OCI-M1 (cell line): ENCODE measurements around the gene FASN.

Experiments used
- DNase-seq: peaks from one replicate; lab custom pipeline; 2025; lab: John Stamatoyannopoulos, UW

Gene FASN

GRCh38 chr17:82055965-82056728, 41.9 kb downstream of the FASN start:
- no peak for DNase-seq

DNA sequence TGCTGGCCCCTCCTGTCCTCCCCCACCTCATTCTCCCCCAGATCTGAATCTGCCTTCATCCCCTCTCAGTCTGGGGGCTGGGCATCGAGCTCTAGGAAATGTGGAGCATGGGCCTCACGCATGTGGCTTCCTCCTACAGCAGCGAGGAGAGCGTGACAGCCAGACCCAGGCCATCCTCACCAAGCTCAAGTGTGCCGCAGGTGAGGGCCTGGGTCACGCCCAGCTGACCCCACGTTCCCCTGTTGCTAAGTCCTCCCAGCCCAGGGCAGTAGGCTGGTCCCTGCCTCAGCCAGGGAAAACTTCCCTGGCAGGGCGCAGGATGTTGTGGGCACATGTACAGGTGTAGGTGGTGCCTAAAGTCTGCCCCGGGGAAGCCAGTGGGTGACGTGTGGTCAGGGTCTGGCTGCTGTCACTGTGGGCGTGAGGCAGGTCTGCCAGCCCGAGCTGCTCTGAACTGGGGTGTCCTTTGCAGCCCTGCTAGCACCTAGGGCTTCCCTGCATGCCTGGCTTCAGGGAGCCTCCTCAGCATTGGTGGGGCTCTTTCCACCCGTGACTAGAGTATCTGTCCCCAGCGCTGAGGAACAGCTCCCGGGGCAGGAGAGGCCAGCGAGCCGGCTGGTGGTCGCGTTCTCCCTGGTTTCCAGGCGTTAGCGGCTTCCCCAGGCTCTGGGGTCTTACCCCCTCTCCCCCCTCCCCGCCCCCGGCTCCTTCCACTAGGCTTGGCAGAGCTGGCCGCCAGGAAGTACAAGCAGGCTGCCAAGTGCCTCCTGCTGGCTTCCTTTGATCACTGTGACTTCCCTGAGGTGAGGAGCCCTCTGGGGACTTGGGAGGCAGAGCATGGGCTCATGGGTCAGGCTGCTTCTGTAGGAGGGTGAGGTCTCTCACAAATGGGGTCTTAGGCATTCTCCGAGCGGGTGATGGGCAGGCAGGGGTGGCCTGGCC, 42.7 kb downstream of the FASN start:
- DNase-seq: no peak

DNA sequence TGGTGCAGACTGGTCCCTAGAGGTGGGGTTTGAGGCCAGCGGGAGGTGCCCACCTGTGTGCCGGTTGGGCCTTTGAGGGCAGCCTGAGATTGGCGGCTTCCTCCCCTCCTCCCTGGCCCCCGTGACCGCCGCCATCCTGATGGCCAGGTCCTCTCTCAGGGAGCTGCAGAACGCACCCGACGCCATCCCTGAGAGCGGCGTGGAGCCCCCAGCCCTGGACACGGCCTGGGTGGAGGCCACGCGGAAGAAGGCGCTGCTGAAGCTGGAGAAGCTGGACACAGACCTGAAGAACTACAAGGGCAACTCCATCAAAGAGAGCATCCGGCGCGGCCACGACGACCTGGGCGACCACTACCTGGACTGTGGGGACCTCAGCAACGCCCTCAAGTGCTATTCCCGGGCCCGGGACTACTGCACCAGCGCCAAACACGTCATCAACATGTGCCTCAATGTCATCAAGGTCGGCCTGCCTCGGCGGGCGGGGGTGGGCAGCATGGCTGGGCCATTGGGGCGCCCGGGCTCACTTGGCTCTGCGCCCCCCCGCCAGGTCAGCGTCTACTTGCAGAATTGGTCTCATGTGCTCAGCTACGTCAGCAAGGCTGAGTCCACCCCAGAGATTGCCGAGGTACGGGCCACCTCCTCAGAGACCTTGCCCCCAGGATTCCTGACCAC, 43.5 kb downstream of the FASN start:
- DNase-seq: no peak

DNA sequence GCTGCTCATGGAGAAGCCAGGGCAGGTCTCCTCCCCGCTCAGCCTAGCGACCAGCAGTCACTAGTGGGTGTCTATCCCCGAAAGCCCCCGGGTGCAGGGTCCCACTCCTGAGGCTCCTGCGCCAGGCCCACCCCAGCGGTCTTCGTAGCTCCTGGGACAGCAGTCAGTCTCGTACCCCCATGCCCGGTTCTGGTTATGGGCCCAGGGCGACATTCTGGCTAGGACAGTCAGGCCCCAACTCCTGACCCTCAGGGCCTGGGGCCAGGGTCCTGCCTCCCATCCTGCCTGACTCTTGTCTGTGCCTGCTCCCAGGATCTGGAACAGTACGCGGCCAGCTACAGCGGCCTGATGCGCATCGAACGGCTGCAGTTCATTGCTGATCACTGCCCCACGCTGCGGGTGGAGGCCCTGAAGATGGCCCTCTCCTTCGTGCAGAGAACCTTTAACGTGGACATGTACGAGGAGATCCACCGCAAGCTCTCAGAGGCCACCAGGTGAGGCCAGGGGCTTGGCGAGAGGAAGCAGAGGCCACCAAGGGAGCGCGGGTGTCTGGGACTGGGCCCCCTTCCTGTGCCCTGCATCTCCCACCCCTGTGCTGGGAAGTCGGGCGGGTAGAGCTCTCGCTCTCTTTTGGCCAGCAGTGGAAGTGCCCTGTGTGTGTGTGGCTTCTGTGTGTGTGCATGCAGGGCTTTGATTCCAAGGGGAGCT, 44.3 kb downstream of the FASN start:
- no peak for DNase-seq

GRCh38 chr17:82053130-82053529, 44.9 kb downstream of the FASN start:
- no peak for DNase-seq

DNA sequence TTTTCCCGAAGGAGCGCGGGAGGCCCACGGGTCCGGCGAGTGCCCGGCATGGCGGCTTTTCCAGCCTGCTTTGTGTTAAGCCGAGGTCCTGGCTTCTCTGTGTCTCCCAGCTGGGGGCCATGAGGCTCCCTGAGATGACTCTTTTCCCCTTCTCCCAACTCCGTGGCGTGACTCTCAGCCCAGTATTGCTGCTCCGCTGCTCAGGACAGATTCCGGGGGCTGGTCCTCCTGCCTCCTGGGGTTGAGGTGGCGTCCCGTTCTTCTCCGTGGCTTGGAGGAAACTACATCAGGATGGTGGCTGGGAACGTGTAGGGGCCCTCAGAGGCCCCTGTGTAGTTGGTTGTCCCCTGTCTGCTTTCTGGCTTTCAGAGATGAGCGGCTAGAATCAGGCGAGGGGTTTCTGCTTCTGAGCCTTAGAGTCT, 45.4 kb downstream of the FASN start:
- DNase-seq: no peak

- DNase-seq: peak; percentile 75
These were observed 46.0 kb downstream of the FASN start, which contains the start of the genes GPS1 and RFNG for GRCh38 chr17:82051776-82052637. TSS of gene GPS1 (plus strand) at chr17:82051898. CDS start at chr17:82051932, 34 bp downstream. TSS of gene RFNG (minus strand) at chr17:82051811. CDS start at chr17:82051766, 45 bp downstream.

DNA sequence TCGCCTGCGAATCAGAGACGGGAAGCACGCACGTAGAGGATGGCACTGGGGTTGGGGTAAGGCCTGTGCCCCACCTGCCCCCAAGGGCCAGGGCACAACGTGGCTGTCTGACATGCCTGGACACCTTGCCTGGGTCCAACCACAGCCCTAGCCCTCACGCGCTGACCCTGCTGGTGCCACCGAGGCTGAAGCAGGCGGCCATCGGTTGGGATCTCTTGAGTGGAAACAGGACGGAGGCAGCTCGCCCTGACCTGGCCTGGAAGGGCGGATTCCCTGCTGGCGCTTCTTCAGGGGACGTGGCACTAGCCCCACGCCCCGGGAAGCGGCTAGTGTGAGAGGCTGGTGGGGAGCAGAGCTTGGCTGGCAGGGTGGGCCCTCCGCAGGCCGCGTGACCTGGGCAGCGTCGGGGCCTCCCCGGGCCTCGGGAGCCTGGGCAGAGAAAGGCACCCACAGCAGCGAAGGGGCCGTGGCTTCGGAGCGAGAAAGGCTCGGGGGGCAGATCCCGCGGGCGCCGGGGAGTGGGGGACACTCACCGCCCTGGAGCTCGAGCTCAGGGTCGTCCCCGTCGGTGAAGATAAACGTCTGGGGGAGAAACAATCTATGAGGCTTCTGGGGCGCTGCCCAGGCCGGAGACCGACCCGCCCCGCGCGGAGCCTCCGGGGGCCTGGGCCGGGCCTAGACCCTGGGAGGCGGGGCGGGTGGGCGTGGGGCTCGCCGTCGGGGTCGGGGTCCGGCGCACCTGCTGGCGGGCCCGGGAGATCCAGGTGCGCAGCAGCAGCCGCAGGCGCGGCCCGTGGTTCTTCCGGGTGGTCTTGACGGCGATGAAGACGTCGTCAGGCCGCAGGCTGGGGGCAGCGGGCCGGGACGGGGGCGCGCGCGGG, 47.0 kb downstream of the FASN start:
- DNase-seq: no peak

- DNase-seq: no peak
These were observed 47.8 kb downstream of the FASN start for GRCh38 chr17:82050152-82050760.

DNA sequence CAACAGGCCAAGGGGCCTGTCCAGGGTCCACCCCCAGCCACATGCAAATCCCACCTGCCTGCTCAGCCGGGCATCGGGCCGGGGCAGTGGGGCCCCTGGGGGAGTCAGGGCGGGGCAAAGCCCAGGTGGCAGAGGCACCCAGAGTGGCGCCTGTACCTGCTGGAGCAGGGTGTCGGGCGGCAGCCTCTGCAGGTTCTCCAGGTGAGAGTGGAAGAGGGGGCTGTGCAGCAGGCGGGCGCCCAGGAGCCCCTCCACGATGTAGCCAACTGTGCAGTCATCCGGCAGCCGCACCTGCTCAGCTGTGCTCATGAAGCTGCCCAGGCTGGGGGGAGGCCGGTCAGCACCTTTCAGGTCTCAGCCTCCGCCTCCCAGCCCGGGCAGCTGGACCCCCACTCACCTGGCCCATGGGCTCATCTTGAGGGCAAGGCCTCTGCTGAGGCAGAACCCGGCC, 48.5 kb downstream of the FASN start:
- DNase-seq: no peak

- no peak for DNase-seq
These were observed 48.9 kb downstream of the FASN start for GRCh38 chr17:82049106-82049505.

DNA sequence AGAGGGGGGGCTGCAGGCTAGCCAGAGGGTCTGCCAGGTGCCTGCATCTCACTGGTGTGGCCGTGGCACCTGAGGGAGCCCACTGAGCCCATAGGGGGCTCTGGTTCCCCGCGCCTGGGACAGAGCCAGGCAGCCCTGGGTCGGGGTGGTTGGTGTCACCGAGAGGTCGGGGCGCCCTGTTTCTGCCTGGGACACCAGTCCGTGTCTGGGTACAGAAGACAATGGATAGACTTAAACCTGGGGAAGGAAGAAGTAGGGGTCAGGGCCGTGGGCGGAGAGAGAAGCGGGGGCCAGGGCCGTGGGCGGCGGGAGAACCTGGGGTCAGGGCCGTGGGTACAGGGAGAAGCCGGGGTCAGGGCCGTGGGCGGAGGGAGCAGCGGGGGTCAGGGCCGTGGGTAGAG, 49.5 kb downstream of the FASN start:
- no peak for DNase-seq

GRCh38 chr17:82047914-82048570, 50.0 kb downstream of the FASN start:
- DNase-seq: no peak

DNA sequence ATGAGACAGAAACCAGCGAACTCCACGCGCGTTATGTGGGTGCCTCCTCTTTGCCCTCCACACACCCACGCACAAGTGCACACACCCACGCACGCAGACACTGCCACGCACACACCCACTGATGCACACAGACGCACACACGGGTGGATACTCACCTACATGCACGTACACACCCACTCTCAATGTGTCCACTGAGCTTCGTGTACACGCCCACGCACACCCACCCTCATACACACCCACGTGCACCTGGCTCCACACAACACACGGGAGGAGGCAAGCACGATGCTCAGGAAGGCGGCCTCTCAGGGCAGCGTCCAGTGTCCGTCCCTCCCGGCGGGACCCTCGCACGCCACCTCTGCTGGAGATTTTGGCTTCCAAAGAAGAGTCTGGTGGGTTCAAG, 50.7 kb downstream of the FASN start:
- DNase-seq: no peak

DNA sequence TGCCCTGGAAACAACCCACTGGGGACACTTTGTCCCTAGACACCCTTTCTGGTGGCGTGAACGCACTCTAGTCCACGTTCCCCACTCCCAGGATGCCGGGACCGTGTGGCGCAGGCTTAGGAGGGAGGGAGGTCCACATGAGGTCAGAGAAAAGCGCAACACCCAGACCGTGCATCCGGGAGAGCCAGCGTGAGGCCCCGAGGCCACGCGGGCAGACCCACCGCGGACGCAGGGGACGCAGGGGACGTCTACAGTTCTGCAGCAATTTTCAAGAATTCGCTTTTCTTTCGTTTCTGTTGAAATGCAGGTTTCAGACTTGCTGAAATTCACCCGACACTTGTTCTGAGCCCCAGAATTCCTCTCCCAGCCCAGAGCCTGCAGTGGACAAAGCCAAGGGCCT, 51.1 kb downstream of the FASN start:
- DNase-seq: no peak

DNA sequence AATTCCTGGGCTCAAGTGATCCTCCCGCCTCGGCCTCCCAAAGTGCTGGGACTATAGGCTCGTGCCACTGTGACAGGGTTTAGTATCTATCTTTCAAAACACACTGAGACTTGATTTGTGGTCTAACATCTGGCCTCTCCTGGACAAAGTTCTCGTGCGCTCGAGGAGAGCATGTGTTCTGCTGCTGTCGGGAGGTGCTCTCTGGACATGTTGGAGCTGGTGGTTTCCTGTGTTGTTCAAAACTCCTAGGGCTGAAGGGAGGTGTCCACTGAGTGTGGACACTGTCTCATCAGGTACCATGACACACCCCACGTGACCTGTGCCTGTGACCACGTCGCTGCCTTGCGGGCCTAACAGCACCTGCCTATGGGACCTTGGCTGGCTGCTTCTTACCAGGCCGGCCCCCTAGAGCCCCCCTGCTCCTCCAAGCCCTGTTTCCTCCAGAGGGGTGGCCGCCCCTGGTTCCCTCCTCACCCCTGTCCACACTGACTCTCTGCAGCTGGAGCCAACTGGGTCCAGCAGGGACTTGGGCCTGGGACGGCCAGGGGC, 52.0 kb downstream of the FASN start:
- DNase-seq: no peak

DNA sequence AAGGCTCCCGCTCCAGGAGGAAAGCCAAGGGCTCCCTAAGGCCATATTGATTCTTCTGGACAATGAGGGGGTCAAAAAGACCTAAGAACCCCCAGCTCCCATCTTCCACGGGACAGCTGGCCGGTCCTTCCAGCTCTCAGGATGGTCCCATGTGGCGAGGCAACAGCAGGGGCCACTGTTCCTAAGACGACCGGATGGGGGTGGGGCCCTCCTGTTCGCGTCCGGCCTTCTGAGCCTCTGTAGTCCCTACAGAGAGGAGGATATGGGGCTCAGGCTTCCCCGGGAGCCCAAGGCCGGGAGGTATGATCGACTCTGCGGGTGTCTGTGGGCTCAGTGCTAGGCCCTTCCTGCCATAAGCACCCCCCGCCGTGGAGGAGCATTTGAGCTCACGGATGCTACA, 54.5 kb downstream of the FASN start:
- DNase-seq: no peak

GRCh38 chr17:82042649-82043048, 55.4 kb downstream of the FASN start:
- no peak for DNase-seq
